Body of pancreas (tissue), 4 donors: ENCODE data around the gene PRM2.

Source experiments
- CTCF ChIP-seq, 7 experiments: fragments of 450-650 bp in 4 of 7; fragments of 200-600 bp in 3 of 7; sonication (generic) in 3 of 7; IDR thresholded peaks; one replicate each; pipeline ENCODE4 v1.5.1; 2016 to 2019; ENCODE audit warnings: antibody characterized with exemption in 7 of 7
- POLR2A ChIP-seq, 3 donors: fragments of 450-650 bp; IDR thresholded peaks; one replicate each; pipeline ENCODE4 v1.6.1; 2016; ENCODE audit warnings: antibody characterized with exemption in 3 of 3, mild to moderate bottlenecking in 2 of 3

GRCh38 chr16:11236461-11237254 lies 39.6 kb downstream of the PRM2 start:
- TF ChIP-seq CTCF (IDR thresholded peaks at IDR 0.05) (no peak), POLR2A (IDR thresholded peaks at IDR 0.05) (no peak)
